Measurements from ENCODE around the gene ASCC1. TPM values are rescaled to one million over a fixed set of nuclear protein-coding genes. Genes with fewer than 3 reads are reported as not detected.
A peak's percentile ranks its signal among the peaks of the same experiment; 100 is the strongest.

Gene ASCC1
- polyA plus RNA-seq, 3 donors from 2014 or later = 36.9 to 57.6 (median 40.5) TPM

DNA sequence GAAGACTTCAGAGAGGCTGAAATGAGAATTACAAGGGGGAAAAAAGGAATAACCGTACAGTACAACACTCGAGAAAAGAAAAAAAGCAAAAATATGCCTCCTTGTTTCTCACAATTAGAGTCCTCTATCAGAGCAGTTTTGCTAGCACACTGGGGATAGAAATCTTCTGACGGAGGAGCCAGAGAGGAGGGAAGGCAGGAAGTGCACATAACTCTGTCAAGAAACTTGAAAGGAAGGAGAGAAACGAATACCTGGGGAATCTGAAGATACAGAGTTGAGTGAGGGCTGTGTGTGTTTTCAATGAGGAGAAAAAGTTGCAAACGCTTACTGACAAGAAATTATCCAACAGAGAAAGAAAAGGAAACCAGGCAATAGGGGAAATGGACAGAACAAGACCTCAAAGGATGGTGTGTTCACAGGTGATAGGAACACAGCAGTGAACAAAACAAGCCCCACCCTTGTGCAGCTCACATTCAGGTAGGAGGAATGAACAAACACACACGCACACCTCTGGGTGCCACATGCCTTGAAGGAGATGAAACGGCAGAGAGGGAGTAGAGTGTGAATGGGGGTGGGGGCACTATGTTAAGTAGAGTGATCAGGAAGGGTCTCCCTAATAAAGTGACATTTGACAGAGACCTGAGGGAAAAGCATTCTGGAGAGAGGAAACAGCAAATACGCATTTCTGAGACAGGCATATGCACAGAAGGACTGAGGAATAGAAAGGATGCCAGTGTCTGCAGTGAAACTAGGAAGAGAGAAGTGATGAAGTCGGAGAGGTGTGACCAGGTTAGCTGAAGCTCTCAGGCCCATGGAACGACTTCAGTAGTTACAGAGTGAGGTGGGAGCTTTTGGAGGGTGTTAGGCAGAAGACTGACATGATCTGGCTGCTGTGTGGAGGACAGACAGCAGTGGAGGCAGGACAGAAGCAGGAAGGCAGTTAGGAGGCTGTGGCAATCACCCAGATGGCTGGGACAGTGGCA is 81.0 kb downstream of the ASCC1 start:
- Mint-ChIP-seq H3K36me3 (peaks cover 10 to 25% (median 22%) of the 10 kb centered on the region in 3 donors), H3K9me3 (no peaks in the 10 kb centered on the region), H3K27me3 (ENCODE audit: low read depth in 3 of 3) (peaks cover 0 to 7% (median 0%) of the 10 kb centered on the region in 3 donors), H3K4me1 (peaks cover 8 to 19% of the 10 kb centered on the region in 2 donors), H3K4me3 (no peak overlapping the region), H3K27ac (peak overlapping the region in 3 of 6 donors; percentile 11 to 79 (median 53))
- no peak for DNase-seq

DNA sequence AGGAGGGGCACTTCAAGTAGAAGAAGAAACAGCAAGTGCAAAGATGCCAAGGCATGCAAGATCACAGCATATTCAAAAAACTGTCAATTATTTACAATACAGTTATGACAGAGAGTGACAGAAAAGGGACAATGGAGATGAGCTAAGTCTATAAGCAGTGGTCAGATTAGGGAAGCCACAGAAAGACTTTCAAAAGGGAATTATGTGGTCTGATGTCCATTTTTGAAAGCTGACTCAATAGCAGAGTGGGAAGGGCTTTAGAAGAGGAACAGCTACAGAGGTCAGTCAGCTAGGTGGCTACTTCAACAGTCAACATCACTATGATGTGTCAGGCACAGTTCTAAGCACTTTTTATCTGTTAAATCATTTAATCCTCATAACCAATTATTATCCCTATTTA is 82.6 kb downstream of the ASCC1 start:
- H3K27me3 Mint-ChIP-seq (ENCODE audit: low read depth in 3 of 3) = peaks cover 0 to 7% (median 0%) of the 10 kb centered on the region in 3 donors
- no peaks in the 10 kb centered on the region for H3K9me3 Mint-ChIP-seq
- H3K27ac Mint-ChIP-seq = peak overlapping the region in 3 of 6 donors; percentile 0 to 57 (median 1)
- no peak overlapping the region for H3K4me3 Mint-ChIP-seq
- no peak for DNase-seq
- peaks cover 10 to 19% of the 10 kb centered on the region in 2 donors for H3K4me1 Mint-ChIP-seq
- H3K36me3 Mint-ChIP-seq = peaks cover 10 to 29% (median 28%) of the 10 kb centered on the region in 3 donors

DNA sequence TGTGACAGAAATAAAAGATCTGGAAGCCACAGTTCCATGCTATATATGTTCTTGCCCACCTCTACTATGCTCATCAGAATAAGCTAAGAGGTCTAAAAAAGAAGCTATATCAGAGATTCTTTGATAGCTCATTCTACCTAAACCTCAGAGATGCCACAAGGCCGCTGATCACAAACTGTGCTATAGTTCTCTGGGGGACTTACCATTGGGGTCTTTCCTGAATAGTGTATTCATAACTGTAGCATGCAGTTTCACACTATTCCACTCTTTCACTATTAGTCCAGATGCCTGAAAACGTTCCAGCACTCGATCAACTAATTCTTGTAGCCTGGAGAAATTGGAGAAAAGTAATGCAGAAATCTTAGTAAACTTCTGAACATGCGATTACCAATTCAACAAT is 83.2 kb downstream of the ASCC1 start:
- H3K36me3 Mint-ChIP-seq = peaks cover 14 to 29% (median 29%) of the 10 kb centered on the region in 3 donors
- H3K9me3 Mint-ChIP-seq = no peaks in the 10 kb centered on the region
- peaks cover 0 to 7% (median 0%) of the 10 kb centered on the region in 3 donors for H3K27me3 Mint-ChIP-seq (ENCODE audit: low read depth in 3 of 3)
- peak overlapping the region in 2 of 6 donors; percentile 1 to 46 for H3K27ac Mint-ChIP-seq
- no peak for DNase-seq
- H3K4me3 Mint-ChIP-seq = no peak overlapping the region
- H3K4me1 Mint-ChIP-seq = peaks cover 10 to 19% of the 10 kb centered on the region in 2 donors

DNA sequence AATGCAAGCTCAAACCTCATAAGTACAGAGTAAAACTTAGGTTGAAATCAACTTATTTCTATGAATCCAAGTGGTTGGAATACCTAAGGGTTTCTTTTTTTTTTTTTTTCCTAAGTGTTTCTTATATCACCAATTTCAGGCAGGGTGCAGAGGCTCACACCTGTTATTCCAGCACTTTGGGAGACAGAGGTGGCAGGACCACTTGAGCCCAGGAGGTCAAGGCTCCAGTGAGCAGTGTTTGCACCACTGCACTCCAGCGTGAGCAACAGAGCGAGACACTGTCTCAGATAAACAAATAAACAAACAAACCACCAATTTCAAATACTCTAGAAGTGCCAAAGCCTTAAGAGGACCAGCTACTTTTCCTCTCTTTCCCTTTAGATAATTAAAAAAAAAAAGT is 88.5 kb downstream of the ASCC1 start:
- H3K27ac Mint-ChIP-seq = no peak overlapping the region
- no peaks in the 10 kb centered on the region for H3K27me3 Mint-ChIP-seq (ENCODE audit: low read depth in 3 of 3)
- peaks cover 7 to 28% (median 19%) of the 10 kb centered on the region in 3 donors for H3K36me3 Mint-ChIP-seq
- H3K4me3 Mint-ChIP-seq = no peak overlapping the region
- H3K4me1 Mint-ChIP-seq = peaks cover 3 to 7% of the 10 kb centered on the region in 2 donors
- H3K9me3 Mint-ChIP-seq = no peaks in the 10 kb centered on the region
- DNase-seq = no peak

DNA sequence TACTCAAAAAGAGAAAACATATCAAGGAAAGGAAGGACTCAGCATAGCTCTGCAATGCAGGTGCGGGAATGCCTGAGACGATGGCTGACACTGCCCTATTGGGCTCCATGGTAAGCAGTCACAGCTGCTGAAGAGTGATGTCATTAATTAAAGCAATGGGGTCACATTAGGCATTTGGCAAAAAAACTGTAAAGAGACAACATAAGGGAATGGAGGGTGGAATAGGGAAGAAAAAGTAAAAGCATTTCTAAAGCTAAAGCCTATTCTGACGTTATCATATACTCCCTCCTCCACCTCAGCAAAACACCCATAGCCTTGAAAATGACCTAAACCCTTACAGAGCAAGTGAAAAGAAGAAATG is 89.2 kb downstream of the ASCC1 start:
- Mint-ChIP-seq H3K9me3 (no peaks in the 10 kb centered on the region), H3K27ac (no peak overlapping the region), H3K4me1 (peaks cover 2 to 7% of the 10 kb centered on the region in 2 donors), H3K36me3 (peaks cover 7 to 28% (median 19%) of the 10 kb centered on the region in 3 donors), H3K4me3 (no peak overlapping the region), H3K27me3 (ENCODE audit: low read depth in 3 of 3) (no peaks in the 10 kb centered on the region)
- no peak for DNase-seq

DNA sequence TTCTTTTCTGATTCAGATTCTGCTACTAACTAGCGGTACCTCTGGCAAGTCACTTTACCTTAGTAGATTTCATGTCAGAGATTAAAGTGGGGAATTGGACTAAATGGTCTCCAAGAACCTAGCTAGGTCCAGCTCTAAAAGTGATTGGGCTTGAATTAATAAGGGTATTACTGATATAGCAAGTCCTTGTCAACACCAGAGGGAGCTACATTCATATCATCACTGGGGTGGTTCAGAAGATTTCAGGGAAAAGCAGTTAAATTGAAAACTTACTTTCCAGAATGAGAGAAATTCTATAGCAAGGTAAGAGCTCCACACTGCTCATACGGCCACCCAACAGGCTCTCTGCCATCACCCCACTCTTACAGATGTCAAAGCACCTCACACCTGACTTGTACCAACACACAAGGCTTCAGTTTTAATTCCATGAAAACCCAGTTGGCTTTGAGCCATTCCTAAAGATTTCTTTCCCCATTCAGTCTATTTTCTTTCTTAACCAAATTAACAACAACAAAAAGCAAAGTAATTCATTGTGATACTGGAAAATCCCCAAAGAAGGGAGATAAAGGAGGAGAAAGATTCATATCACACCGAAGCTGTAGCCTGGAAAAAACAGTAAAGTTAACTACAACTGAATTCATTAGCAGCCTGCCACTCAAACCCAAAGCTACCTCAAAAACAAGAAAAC is 89.7 kb downstream of the ASCC1 start:
- Mint-ChIP-seq H3K36me3 (peaks cover 7 to 28% (median 15%) of the 10 kb centered on the region in 3 donors), H3K4me3 (no peak overlapping the region), H3K27ac (no peak overlapping the region), H3K4me1 (peaks cover 2 to 7% of the 10 kb centered on the region in 2 donors), H3K27me3 (ENCODE audit: low read depth in 3 of 3) (no peaks in the 10 kb centered on the region), H3K9me3 (no peaks in the 10 kb centered on the region)
- peak in 2 of 3 donors; percentile 19 to 26 for DNase-seq

DNA sequence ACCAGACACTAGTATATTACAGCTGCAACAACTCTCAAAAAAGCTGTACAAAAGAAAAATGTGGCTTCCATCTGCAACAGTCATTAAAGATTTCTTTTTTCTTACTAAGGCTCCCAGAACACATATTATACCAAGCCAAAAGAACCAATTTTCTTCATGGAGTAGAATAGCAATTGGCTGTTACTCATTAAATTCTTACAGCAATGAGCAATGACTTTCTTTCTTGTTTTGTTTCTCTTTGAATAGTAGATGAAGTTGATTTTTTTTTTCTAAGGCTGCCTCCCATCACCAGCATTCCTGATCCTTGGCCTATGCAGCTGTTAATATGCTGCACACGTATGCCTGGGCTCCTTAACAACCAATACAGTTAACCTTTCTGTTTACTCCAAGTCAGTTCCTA is 91.1 kb downstream of the ASCC1 start:
- no peak overlapping the region for H3K27ac Mint-ChIP-seq
- peaks cover 10 to 25% (median 17%) of the 10 kb centered on the region in 3 donors for H3K36me3 Mint-ChIP-seq
- DNase-seq = no peak
- H3K27me3 Mint-ChIP-seq (ENCODE audit: low read depth in 3 of 3) = no peaks in the 10 kb centered on the region
- H3K4me3 Mint-ChIP-seq = no peak overlapping the region
- peaks cover 1 to 3% of the 10 kb centered on the region in 2 donors for H3K4me1 Mint-ChIP-seq
- H3K9me3 Mint-ChIP-seq = no peaks in the 10 kb centered on the region

DNA sequence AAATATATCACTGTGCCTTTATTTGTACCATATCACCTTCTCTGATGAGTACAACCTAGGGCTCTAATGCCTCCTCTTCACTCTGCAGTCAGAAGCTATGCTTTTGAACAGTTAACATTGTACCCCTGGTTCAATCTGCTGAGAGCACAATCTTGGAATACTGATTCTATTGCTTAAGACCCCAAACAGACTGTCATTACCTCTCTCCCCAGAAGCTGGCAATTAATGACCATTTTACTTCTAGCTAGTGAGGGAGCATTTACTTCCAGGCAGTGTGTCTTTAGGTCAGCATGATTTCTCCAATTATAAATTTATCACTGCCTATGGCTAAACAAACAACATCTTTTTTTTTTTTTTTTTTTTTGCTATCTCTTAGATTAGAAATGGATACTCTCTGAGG is 91.7 kb downstream of the ASCC1 start:
- H3K36me3 Mint-ChIP-seq = peaks cover 10 to 29% (median 22%) of the 10 kb centered on the region in 3 donors
- no peak overlapping the region for H3K27ac Mint-ChIP-seq
- no peak for DNase-seq
- no peaks in the 10 kb centered on the region for H3K27me3 Mint-ChIP-seq (ENCODE audit: low read depth in 3 of 3)
- no peak overlapping the region for H3K4me3 Mint-ChIP-seq
- H3K4me1 Mint-ChIP-seq = no peaks in the 10 kb centered on the region
- H3K9me3 Mint-ChIP-seq = no peaks in the 10 kb centered on the region

DNA sequence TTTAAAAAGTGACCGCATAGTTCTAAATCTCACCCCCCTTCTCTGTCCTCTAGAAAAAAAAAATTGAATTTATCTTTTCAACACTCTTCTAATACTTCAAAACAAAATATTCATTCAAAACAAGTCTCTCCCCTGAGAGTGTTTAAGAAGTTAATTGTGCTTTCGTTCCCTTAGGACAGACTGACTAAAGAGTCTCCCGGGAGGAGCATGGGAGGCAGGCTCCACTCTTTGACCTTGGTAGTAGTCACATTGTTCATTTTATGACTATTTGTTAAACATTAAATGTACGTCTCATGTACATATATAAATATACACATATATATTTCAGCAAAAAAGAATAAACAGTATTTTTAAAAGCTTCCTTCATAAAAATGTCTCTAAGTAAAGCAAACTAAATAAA is 92.5 kb downstream of the ASCC1 start:
- no peak overlapping the region for H3K27ac Mint-ChIP-seq
- H3K36me3 Mint-ChIP-seq = peaks cover 10 to 22% (median 22%) of the 10 kb centered on the region in 3 donors
- no peaks in the 10 kb centered on the region for H3K4me1 Mint-ChIP-seq
- no peaks in the 10 kb centered on the region for H3K27me3 Mint-ChIP-seq (ENCODE audit: low read depth in 3 of 3)
- H3K9me3 Mint-ChIP-seq = no peaks in the 10 kb centered on the region
- H3K4me3 Mint-ChIP-seq = no peak overlapping the region
- DNase-seq = no peak

DNA sequence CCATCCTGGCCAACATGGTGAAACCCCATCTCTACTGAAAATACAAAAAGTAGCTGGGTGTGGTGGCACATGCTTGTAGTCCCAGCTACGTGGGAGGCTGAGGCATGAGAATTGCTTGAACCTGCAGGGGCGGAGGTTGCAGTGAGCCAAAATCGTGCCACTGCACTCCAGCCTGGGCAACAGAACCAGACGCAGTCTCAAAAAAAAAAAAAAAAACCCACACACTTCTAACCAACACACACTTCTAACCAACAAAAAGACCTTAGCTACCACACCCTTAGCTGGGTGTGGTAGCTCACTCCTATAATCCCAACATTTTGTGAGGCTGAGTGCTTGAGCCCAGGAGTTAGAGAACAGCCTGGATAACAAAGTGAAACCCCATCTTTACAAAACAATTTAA is 93.9 kb downstream of the ASCC1 start:
- H3K4me3 Mint-ChIP-seq = no peak overlapping the region
- no peak for DNase-seq
- no peaks in the 10 kb centered on the region for H3K4me1 Mint-ChIP-seq
- peaks cover 0 to 2% (median 0%) of the 10 kb centered on the region in 3 donors for H3K27me3 Mint-ChIP-seq (ENCODE audit: low read depth in 3 of 3)
- peaks cover 13 to 22% (median 21%) of the 10 kb centered on the region in 3 donors for H3K36me3 Mint-ChIP-seq
- peaks cover 0 to 2% (median 0%) of the 10 kb centered on the region in 6 donors for H3K9me3 Mint-ChIP-seq
- no peak overlapping the region for H3K27ac Mint-ChIP-seq

DNA sequence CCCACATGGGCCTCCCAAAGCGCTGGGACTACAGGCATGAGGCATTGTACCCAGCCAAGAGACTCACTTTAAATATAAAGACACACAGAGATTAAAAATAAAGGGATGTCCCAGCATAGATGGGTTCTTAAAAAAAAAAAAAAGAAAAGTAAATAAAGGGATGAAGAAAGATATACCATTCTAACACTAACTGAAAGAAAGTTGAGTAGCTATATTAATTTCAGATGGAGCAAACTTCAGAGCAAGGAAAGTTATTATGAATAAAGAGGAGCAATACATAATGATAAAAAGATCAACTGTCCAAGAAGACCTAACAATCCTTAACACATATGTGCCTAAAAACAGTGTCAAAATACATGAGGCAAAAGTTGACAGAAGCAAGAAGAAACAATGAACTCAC is 94.7 kb downstream of the ASCC1 start:
- peaks cover 17 to 22% (median 19%) of the 10 kb centered on the region in 3 donors for H3K36me3 Mint-ChIP-seq
- no peak for DNase-seq
- H3K27ac Mint-ChIP-seq = no peak overlapping the region
- H3K27me3 Mint-ChIP-seq (ENCODE audit: low read depth in 3 of 3) = peaks cover 0 to 2% (median under 1%) of the 10 kb centered on the region in 3 donors
- no peak overlapping the region for H3K4me3 Mint-ChIP-seq
- peaks cover 0 to 2% (median 0%) of the 10 kb centered on the region in 6 donors for H3K9me3 Mint-ChIP-seq
- no peaks in the 10 kb centered on the region for H3K4me1 Mint-ChIP-seq

DNA sequence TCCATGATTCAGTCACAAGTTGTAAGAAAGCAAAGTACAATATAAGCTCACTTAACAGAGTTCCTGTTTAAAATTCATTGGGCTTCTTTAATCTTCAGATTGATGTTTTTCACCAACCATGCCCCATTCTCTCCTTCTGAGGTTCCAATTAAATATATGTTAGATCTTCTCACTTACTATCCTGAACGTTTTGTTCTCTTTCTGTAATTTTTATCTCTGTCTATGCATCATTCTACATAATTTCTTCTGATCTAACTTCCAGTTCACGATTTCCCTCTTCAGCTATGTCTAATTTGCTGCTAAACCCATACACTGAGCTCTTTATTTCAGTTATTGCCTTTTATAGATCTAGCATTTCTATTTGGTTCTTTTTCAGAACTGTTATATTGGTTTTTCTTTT is 99.7 kb downstream of the ASCC1 start:
- H3K27ac Mint-ChIP-seq = no peak overlapping the region
- peaks cover 0 to 3% (median 1%) of the 10 kb centered on the region in 3 donors for H3K27me3 Mint-ChIP-seq (ENCODE audit: low read depth in 3 of 3)
- no peak for DNase-seq
- no peaks in the 10 kb centered on the region for H3K4me1 Mint-ChIP-seq
- H3K9me3 Mint-ChIP-seq = peaks cover 0 to 5% (median 0%) of the 10 kb centered on the region in 6 donors
- H3K36me3 Mint-ChIP-seq = peaks cover 20 to 49% (median 32%) of the 10 kb centered on the region in 3 donors
- no peak overlapping the region for H3K4me3 Mint-ChIP-seq

DNA sequence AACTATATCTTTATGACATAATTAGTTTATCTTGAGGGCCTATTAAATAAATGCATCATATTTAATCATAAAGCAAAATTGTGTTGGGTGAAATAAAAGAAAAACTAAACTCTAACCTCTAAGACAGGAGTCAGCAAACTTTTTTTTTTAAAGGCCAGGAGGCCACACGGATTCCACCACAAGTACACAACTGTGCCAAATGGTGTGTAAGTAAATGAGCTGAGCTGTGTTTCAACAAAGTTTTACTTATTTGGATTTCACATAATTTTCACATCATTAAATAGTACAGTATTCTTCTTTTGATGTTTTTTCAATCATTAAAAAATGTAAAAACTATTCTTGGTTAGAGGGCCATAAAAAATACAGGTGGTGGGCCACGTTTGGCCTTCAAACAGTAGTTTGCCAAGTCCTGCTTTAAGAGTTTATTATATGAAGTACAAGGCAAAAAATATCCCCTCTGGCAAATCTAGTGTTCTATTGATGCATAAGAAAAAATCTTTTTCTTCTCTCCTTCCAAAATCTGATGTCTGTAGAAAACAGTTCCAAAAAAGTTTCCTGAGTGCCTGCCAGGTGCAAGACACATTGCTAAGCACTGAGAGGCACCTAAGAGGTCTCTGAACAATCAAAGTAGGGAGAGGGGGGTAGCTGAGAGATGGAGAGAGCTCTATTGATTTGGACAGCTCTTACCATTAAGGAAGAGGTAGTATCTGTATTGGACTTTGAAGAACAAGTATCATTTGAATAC is 101.2 kb downstream of the ASCC1 start:
- DNase-seq = no peak
- Mint-ChIP-seq H3K4me1 (no peaks in the 10 kb centered on the region), H3K36me3 (peaks cover 17 to 49% (median 32%) of the 10 kb centered on the region in 3 donors), H3K27me3 (ENCODE audit: low read depth in 3 of 3) (peaks cover 0 to 3% (median 1%) of the 10 kb centered on the region in 3 donors), H3K9me3 (peaks cover 0 to 5% (median 0%) of the 10 kb centered on the region in 6 donors), H3K27ac (no peak overlapping the region), H3K4me3 (no peak overlapping the region)

All from immature natural killer cell (primary cell).